ENCODE measurements around the gene CERT1.
"Not testable (repeated sequence)": the region's sequence is repeated elsewhere in the genome, so short reads cannot be mapped to it uniquely, and the experiment has no call there.

DNA sequence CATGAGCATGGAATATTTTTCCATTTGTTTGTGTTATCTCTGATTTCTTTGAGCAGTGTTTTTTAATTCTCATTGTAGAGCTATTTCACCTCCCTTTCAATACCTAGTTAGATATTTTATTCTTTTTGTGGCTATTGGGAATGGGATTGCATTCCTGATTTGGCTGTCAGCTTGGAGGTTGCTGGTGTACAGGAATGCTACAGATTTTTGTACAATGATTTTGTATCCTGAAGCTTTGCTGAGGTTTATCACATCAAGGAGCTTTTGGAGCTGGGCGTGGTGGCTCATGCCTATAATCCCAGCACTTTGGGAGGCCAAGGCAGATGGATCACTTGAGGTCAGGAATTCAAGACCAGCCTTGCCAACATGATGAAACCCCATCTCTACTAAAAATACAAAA is 22.3 kb upstream of the CERT1 start:
- TF ChIP-seq, protein P1, sequence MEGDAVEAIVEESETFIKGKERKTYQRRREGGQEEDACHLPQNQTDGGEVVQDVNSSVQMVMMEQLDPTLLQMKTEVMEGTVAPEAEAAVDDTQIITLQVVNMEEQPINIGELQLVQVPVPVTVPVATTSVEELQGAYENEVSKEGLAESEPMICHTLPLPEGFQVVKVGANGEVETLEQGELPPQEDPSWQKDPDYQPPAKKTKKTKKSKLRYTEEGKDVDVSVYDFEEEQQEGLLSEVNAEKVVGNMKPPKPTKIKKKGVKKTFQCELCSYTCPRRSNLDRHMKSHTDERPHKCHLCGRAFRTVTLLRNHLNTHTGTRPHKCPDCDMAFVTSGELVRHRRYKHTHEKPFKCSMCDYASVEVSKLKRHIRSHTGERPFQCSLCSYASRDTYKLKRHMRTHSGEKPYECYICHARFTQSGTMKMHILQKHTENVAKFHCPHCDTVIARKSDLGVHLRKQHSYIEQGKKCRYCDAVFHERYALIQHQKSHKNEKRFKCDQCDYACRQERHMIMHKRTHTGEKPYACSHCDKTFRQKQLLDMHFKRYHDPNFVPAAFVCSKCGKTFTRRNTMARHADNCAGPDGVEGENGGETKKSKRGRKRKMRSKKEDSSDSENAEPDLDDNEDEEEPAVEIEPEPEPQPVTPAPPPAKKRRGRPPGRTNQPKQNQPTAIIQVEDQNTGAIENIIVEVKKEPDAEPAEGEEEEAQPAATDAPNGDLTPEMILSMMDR (conservative IDR thresholded peaks at IDR 0.05): not testable (repeated sequence)
- TF ChIP-seq EZH2 (IDR thresholded peaks at IDR 0.05; ENCODE audit: low read depth): not testable (repeated sequence)

All from PC-9 (cell line).